Erythroblast (primary cell): ENCODE results near the gene SPP1.

Source experiments
- GATA1 ChIP-seq: IDR thresholded peaks from 2 replicates; pipeline ENCODE4 v1.6.1; 2011; ENCODE audit warnings: low read depth, mild to moderate bottlenecking, control low read depth, low read length, moderate library complexity
- POLR2A ChIP-seq: IDR thresholded peaks from 2 replicates; pipeline ENCODE4 v1.6.1; 2011; ENCODE audit warnings: mild to moderate bottlenecking, low read length

DNA sequence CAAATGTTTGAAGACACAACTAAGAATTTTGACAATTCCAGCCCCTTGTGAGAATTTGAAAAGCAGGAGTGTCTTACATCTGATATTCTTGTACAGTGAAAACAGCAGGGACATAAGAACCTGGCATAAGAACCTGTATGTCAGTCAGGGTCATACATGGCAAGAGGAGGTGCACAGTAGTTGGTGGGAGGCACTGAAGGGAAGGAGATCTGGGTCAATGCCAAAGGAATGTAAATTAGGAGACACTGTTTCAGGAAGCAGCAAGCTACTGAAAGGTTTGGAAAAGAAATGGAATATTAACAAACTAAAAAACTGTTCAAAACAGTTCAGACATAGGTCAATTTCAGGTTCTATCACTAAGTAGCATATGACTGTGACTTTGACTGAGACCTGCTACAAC is 25.0 kb upstream of the SPP1 start:
- no peak for TF ChIP-seq POLR2A
- TF ChIP-seq GATA1, result no peak
